GM19035 (cell line): Measurements from ENCODE around the gene ARHGAP42.
"Not testable (repeated sequence)": the region's sequence is repeated elsewhere in the genome, so short reads cannot be mapped to it uniquely, and the experiment has no call there.

Experiments
- ATAC-seq: cut with Tn5 transposase; IDR thresholded peaks from one replicate; pipeline ENCODE4 v1.9.1; 2021; ENCODE audit not compliant: unreplicated experiment

Gene ARHGAP42

GRCh38 chr11:101011881-101012280 is 324.8 kb downstream of the ARHGAP42 start:
- no peak for ATAC-seq

GRCh38 chr11:101013702-101014101 is 326.6 kb downstream of the ARHGAP42 start:
- not testable (repeated sequence) for ATAC-seq

DNA sequence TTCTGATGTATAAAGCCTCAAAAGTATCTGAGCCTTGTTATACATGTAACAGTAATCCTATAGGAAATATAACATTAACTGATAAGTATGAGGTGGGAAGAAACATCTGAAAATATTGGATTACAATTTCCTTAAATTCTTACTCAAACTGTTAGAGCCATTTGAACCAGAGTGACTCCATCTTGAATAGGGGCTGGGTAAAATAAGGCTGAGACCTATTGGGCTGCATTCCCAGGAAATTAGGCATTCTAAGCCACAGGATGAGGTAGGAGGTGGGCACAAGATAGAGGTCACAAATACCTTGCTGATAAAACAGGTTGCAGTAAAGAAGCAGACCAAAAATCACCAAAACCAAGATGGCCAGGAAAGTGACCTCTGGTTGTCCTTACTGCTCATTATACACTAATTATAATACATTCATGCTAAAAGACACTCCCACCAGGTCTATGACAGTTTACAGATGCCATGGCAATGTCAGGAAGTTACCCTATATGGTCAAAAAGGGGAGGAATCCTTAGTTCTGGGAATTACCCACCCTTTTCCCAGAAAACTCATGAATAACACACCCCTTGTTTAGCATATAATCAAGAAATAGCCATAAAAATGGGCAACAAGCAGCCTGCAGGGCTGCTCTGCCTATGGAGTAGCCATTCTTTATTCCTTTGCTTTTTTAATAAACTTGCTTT is 327.7 kb downstream of the ARHGAP42 start:
- ATAC-seq: no peak

GRCh38 chr11:101019870-101020269 is 332.8 kb downstream of the ARHGAP42 start:
- no peak for ATAC-seq

DNA sequence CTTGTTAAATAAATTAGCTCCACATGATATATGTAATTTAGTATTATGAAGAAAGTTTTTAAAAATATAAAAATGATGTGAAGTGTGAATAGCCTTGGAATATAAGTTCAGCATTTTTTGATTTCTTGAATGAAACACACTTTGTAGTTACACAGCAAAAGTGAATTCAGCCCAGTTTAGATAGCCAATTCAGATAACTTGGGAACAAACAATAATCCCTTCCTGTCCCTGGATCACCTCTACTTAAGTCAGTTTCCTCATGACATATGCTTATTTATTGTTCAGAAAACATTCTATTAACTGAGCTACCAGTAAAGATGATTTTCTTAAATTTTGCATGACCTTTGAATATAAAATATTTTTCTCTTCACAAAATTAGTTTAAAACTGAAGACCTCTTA is 335.2 kb downstream of the ARHGAP42 start:
- ATAC-seq: no peak

- ATAC-seq: no peak
Observed at GRCh38 chr11:101028644-101029043, 341.6 kb downstream of the ARHGAP42 start.

DNA sequence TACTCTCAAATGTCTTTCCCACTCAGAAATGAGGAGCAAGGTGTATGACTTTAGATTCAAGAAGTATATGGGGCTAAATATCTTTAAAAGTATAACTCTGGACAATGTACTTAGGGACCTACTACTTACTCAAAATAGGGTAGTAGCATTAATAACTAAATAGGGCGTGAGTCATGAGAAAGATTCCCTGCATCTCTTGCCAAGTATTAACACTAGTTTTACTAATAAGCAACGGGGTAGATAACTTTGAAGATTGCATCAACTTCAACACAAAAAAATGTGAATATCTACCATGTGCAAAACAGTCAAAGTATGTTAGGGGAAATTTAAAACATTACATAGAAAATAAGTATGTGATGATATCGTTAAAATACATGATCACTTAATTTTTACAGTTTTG is 342.9 kb downstream of the ARHGAP42 start:
- ATAC-seq: no peak

DNA sequence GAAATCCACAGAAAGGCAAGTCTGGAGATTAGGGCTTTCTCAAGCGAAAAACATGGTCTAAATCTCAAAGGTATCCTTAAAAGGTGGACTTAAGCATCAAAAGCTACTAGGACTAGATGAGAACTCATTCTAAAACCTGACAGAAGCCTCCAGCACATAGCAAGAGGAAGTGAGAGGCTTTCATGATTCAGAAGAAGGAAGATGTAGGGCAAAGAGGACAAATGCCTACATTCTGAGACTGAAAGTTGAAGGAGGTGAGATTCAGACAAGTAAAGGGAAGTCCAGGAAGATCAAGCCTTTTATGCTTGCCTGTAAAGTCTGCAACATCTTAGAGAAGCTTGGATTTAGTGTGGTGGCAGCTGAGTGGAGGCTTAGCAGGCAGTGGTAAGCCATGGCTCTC is 343.6 kb downstream of the ARHGAP42 start:
- ATAC-seq: no peak

DNA sequence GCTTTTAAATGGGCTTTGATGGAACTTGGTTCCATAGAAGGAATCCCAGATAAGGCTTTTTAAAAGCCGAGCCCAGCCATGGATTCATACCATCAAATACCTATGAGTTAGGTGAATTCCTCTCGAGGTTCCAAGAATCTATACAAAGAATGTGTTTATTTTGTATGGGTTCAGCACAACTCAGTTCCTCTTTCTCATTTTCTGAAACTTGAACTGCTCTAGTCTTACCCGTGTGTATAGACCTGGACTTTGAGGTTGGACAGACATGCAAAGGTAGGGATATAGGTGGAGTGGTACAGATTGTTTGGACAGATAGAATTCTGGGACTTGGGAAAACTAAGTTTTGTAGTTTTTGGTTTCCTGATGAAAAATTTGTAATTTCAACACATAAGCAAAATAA is 344.6 kb downstream of the ARHGAP42 start:
- ATAC-seq: no peak

- ATAC-seq: no peak
Observed at GRCh38 chr11:101032991-101033390, 345.9 kb downstream of the ARHGAP42 start.

GRCh38 chr11:101034076-101034475 is 347.0 kb downstream of the ARHGAP42 start:
- ATAC-seq: no peak

GRCh38 chr11:101035872-101036271 is 348.8 kb downstream of the ARHGAP42 start:
- ATAC-seq: no peak
